HFFc6 (cell line): ENCODE results near the gene PTTG1IP2. TPM values are rescaled to one million over a fixed set of nuclear protein-coding genes. Genes with fewer than 3 reads are reported as not detected.

ENCODE experiments used
- DNase-seq: peaks from one replicate; pipeline ENCODE4 v3.0.0-alpha.2; 2018
- H3K27ac Mint-ChIP-seq: 2 replicates; pipeline ENCODE4 v1.8.0; 2020; ENCODE audit warnings: mild to moderate bottlenecking, mixed read lengths
- H3K27me3 Mint-ChIP-seq: 2 replicates; pipeline ENCODE4 v1.8.0; 2021; ENCODE audit warnings: mild to moderate bottlenecking, moderate library complexity, mixed read lengths; ENCODE audit not compliant: insufficient read depth
- H3K36me3 Mint-ChIP-seq: 2 replicates; pipeline ENCODE4 v1.8.0; 2021; ENCODE audit warnings: low read depth, mixed read lengths
- H3K4me1 Mint-ChIP-seq: 2 replicates; pipeline ENCODE4 v1.8.0; 2020; ENCODE audit warnings: low read depth, mixed read lengths
- H3K4me3 Mint-ChIP-seq: 2 replicates; pipeline ENCODE4 v1.8.0; 2020; ENCODE audit warnings: mild to moderate bottlenecking, moderate library complexity, mixed read lengths
- H3K9me3 Mint-ChIP-seq: 2 replicates; pipeline ENCODE4 v1.8.0; 2020; ENCODE audit warnings: mild to moderate bottlenecking, mixed read lengths
- CTCF ChIP-seq: fragments of 200-600 bp; sonication (generic); IDR thresholded peaks from 2 replicates; pipeline ENCODE4 v1.5.0; 2021; ENCODE audit warnings: antibody characterized with exemption, mild to moderate bottlenecking
- total RNA-seq, 6 experiments: library from RNA; stranded (reverse); fragmentation: NEBNext Ultra II Directional; extraction: Animal tissue kit (Norgen Biotek cat#: 25700); gene quantifications; 2 replicates in 1 of 6; 3 replicates in 5 of 6; pipeline ENCODE4 v1.2.3, GENCODE V29; 2021

PTTG1IP2 gene
- total RNA-seq, 6 experiments from 2014 or later, result not detected

DNA sequence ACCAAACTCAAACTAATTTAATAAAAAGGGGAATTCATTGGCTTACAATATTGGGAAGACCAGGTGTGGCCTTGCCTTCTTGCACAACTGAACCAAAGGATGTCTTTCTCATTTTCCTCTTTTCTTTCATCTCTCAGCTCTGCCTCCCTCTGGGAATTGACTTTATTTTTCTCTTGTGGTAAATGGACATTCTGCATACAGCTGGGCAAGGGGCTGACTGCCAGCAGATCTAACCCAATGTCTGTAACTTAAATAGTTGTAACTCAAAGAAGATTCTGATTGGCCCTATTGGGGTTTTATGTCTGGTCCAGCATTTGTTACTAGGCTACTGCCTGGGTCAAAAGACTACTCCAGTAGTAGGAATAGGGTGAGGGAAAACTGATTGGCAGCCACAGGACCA, 15.3 kb downstream of the PTTG1IP2 start:
- Mint-ChIP-seq H3K27me3 (no peaks in the 10 kb centered on the region), H3K27ac (no peak overlapping the region), H3K4me3 (no peak overlapping the region), H3K36me3 (no peaks in the 10 kb centered on the region), H3K4me1 (peaks cover 8% of the 10 kb centered on the region), H3K9me3 (no peaks in the 10 kb centered on the region)
- no peak for DNase-seq
- TF ChIP-seq CTCF, result no peak

DNA sequence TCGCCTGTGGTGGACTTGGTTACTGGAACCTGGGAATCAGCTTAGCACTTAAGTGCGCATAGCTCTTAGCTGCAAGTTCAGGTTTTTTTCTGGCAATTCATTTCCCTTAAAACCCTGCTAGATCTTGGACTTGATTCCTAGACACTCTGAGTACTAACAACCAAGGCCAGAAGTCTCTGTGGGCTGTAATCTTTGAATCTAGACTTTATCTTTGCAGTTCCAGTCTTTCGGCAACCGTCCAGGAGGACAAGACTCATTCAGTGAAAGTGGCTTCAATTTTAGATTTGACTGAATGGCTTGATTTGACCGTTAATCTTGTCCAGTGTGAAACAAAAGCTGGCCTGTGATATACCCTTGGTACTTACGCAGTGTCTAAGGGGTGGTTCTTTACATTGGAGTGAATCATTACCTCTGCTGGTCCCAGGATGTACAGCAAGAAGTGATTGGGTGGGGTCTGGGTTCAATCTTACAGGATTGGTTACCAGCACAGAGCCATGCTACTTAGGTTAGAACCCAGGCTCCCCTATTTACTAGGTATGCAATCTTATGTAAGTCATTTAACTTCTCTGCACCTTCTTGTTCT, 16.4 kb downstream of the PTTG1IP2 start:
- DNase-seq, result no peak
- no peak for TF ChIP-seq CTCF
- peaks cover 7% of the 10 kb centered on the region for H3K4me1 Mint-ChIP-seq
- no peaks in the 10 kb centered on the region for H3K9me3 Mint-ChIP-seq
- no peak overlapping the region for H3K4me3 Mint-ChIP-seq
- no peaks in the 10 kb centered on the region for H3K27me3 Mint-ChIP-seq
- no peaks in the 10 kb centered on the region for H3K36me3 Mint-ChIP-seq
- H3K27ac Mint-ChIP-seq, result no peak overlapping the region

- H3K36me3 Mint-ChIP-seq, result no peaks in the 10 kb centered on the region
- H3K4me1 Mint-ChIP-seq, result peaks cover 7% of the 10 kb centered on the region
- no peak for TF ChIP-seq CTCF
- no peak overlapping the region for H3K4me3 Mint-ChIP-seq
- H3K27me3 Mint-ChIP-seq, result no peaks in the 10 kb centered on the region
- H3K27ac Mint-ChIP-seq, result no peak overlapping the region
- DNase-seq, result no peak
- H3K9me3 Mint-ChIP-seq, result no peaks in the 10 kb centered on the region
Observed at GRCh38 chr7:90487808-90488207, 18.4 kb downstream of the PTTG1IP2 start.

DNA sequence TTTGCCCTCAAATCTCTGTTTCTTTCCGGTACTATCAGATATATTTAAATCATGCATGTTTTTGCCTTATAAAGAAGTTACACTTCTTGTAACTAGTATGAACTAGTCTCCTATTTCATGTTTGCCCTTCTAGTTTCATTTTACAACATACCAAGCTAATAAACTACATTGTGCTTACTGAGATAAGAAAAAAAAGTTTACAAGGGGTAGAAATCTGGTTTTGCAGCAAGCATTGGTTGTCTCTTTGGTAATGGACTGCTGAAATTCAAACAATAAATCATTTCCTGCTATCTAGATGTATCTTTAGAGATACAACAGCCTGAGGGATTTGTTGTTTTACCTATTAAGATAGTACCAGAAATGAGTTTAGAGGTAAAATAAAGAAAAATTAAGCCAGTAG, 18.8 kb downstream of the PTTG1IP2 start:
- DNase-seq, result no peak
- Mint-ChIP-seq H3K9me3 (no peaks in the 10 kb centered on the region), H3K27ac (no peak overlapping the region), H3K4me3 (no peak overlapping the region), H3K27me3 (no peaks in the 10 kb centered on the region), H3K4me1 (peaks cover 7% of the 10 kb centered on the region), H3K36me3 (no peaks in the 10 kb centered on the region)
- no peak for TF ChIP-seq CTCF

GRCh38 chr7:90492250-90492649, 22.8 kb downstream of the PTTG1IP2 start:
- no peak overlapping the region for H3K4me3 Mint-ChIP-seq
- peaks cover 3% of the 10 kb centered on the region for H3K27me3 Mint-ChIP-seq
- no peak for DNase-seq
- H3K4me1 Mint-ChIP-seq, result no peaks in the 10 kb centered on the region
- no peak overlapping the region for H3K27ac Mint-ChIP-seq
- TF ChIP-seq CTCF, result no peak
- H3K36me3 Mint-ChIP-seq, result no peaks in the 10 kb centered on the region
- no peaks in the 10 kb centered on the region for H3K9me3 Mint-ChIP-seq

DNA sequence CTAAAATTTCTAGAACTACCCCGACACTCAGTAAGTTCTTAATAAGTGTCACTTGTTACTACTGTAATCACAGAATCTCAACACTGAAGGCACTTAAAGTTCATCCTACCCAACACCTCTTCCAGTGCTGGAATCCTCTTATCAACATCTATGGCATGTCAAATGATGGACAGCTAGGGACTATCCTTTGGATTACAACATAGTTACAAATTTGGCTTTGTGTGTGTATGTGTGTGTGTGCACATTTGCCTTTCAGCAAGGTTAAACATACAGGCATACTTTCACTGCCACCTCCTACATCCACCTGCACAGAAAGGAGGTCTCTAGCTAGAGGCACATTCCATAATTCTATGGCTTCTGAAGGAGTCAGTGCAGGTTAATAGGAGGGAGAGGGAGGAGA, 25.8 kb downstream of the PTTG1IP2 start:
- no peak for DNase-seq
- Mint-ChIP-seq H3K27ac (no peak overlapping the region), H3K36me3 (no peaks in the 10 kb centered on the region), H3K4me3 (no peak overlapping the region), H3K27me3 (peaks cover 3% of the 10 kb centered on the region), H3K9me3 (no peaks in the 10 kb centered on the region), H3K4me1 (no peaks in the 10 kb centered on the region)
- TF ChIP-seq CTCF, result no peak
